NT2/D1 (cell line): ENCODE data around the gene SULT1A2.
"Not testable (repeated sequence)": the region's sequence is repeated elsewhere in the genome, so short reads cannot be mapped to it uniquely, and the experiment has no call there.

Experiments used
- DNase-seq: peaks from one replicate; pipeline ENCODE4 v3.0.0-alpha.2; 2011; ENCODE audit warnings: low read depth, low spot score
- H3K27me3 ChIP-seq: 2 replicates; pipeline ENCODE4 v1.6.0; 2011; ENCODE audit warnings: mild to moderate bottlenecking; ENCODE audit not compliant: insufficient read length, insufficient read depth
- H3K36me3 ChIP-seq: 2 replicates; pipeline ENCODE4 v1.6.1; 2011; ENCODE audit warnings: mild to moderate bottlenecking, low read length, mixed read lengths; ENCODE audit not compliant: insufficient read depth, insufficient read length
- H3K4me1 ChIP-seq: 2 replicates; pipeline ENCODE4 v1.5.1; 2011; ENCODE audit not compliant: insufficient read depth, insufficient read length
- H3K4me3 ChIP-seq: 2 replicates; pipeline ENCODE4 v1.5.1; 2011; ENCODE audit warnings: low read depth; ENCODE audit not compliant: insufficient read length
- H3K9ac ChIP-seq: 2 replicates; pipeline ENCODE4 v1.6.0; 2011; ENCODE audit warnings: low read depth; ENCODE audit not compliant: insufficient read length
- H3K9me3 ChIP-seq: 2 replicates; pipeline ENCODE4 v1.5.1; 2011; ENCODE audit warnings: mild to moderate bottlenecking, low read length; ENCODE audit not compliant: insufficient read depth
- SUZ12 ChIP-seq: IDR thresholded peaks from 2 replicates; pipeline ENCODE4 v1.6.1; 2011; ENCODE audit not compliant: insufficient read length, insufficient read depth; ENCODE audit errors: extremely low read depth
- YY1 ChIP-seq: IDR thresholded peaks from 2 replicates; pipeline ENCODE4 v1.6.1; 2011; ENCODE audit not compliant: insufficient read length, insufficient read depth
- ZNF274 ChIP-seq: IDR thresholded peaks from 2 replicates; pipeline ENCODE4 v1.6.1; 2011; ENCODE audit warnings: mild to moderate bottlenecking, low read depth, low read length

SULT1A2 gene

DNA sequence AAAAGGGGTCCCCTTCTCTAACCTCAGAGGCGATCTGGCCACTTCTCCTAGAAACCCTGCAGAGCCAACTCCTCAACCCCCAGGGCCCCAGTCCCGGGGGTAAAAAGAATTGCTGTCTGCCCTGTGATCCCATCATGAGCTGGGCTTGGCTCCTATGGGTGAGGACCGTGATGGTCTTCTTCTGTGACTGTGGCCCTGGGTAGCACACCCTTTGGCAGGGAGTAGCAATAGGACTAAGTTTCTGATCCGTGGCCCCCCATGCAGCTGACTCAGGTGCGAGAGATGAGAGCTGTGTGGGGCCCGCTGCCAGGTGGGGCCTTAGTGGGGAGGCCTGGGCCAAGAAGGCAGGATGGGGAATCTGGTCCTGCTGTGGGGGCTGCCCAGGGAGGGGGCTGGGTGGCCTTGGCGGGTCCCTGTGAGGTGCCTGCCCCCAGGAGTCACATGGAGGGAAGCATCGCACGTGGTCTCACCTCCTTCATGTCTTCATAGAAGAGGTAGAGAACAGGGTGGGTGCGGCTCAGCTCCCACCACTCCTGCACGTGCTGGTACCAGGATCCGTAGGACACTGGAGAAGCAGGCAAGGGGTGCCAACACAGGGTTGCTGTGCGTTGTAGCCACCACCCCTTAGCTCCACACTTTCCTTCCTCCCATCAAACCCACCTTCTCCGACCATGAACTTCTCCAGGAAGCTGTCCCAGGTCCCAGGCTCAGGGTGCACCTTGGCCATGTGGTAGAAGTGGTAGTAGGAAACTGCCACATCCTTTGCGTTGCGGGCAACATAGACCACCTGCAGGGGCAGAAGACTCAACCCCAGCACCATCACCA, 9.7 kb upstream of the SULT1A2 start:
- no peak for TF ChIP-seq ZNF274
- TF ChIP-seq YY1 = no peak
- no peak for TF ChIP-seq SUZ12
- DNase-seq = no peak
- H3K4me3 ChIP-seq = no peak overlapping the region
- H3K9me3 ChIP-seq = no peaks in the 10 kb centered on the region
- H3K9ac ChIP-seq = no peak overlapping the region
- H3K36me3 ChIP-seq = no peaks in the 10 kb centered on the region
- H3K4me1 ChIP-seq = peaks cover 23% of the 10 kb centered on the region
- H3K27me3 ChIP-seq = no peaks in the 10 kb centered on the region

GRCh38 chr16:28604186-28604565, 7.3 kb upstream of the SULT1A2 start:
- Histone ChIP-seq H3K36me3 (no peaks in the 10 kb centered on the region), H3K9me3 (no peaks in the 10 kb centered on the region), H3K27me3 (no peaks in the 10 kb centered on the region), H3K4me3 (no peak overlapping the region), H3K4me1 (peaks cover 5% of the 10 kb centered on the region), H3K9ac (no peak overlapping the region)
- DNase-seq = no peak
- no peak for TF ChIP-seq YY1
- no peak for TF ChIP-seq ZNF274
- TF ChIP-seq SUZ12 = no peak

DNA sequence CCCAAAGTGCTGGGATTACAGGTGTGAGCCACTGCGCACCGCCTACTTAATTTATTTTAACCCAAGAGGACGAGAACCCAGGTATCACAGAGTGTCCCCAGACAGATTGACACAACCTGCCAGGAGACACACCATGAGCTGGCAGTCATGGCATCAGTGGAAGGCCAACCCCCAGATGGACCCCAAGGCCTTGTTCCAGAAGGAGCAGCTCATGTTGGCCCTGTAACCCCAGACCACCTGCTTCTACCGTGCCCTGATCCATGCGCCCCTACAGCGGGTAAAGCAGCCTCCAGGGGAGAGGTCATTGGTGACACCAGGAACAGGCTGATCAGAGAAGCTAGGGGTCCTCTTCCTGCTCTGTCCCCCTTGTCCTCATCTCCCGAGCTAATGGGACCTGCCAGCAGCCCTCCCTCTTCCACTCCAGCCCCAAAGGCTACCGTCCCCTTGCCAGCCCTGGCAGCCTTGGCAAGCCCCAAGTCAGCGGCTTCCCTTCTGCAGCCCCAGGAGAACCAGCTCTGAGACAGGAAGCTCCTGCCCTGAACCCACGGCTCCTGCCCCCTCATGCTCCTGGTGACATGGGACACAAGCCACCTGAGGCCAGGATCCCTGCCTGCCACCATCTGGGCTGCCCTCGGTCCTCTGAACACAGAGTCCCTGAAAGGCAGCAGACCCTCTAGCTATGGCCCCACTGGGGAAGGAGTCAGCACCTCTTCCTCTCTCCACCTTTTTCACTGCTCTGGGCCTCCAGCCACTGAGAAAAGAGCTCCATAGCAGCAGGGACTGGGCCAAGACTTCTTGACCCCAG, 6.7 kb upstream of the SULT1A2 start:
- H3K4me1 ChIP-seq = peaks cover 2% of the 10 kb centered on the region
- no peak overlapping the region for H3K9ac ChIP-seq
- H3K4me3 ChIP-seq = no peak overlapping the region
- no peak for TF ChIP-seq SUZ12
- no peak for TF ChIP-seq ZNF274
- TF ChIP-seq YY1 = no peak
- no peak for DNase-seq
- H3K36me3 ChIP-seq = no peaks in the 10 kb centered on the region
- H3K9me3 ChIP-seq = no peaks in the 10 kb centered on the region
- no peaks in the 10 kb centered on the region for H3K27me3 ChIP-seq

- TF ChIP-seq YY1 (no peak), ZNF274 (no peak), SUZ12 (no peak)
- H3K9me3 ChIP-seq = no peaks in the 10 kb centered on the region
These were observed 5.7 kb upstream of the SULT1A2 start for GRCh38 chr16:28602529-28602928.

GRCh38 chr16:28602062-28602461, 5.2 kb upstream of the SULT1A2 start:
- not testable (repeated sequence) for H3K36me3 ChIP-seq, H3K27me3 ChIP-seq, H3K9me3 ChIP-seq, H3K4me3 ChIP-seq, H3K9ac ChIP-seq, H3K4me1 ChIP-seq, DNase-seq

More at GRCh38 chr16:28602529-28602928, 5.7 kb upstream of the SULT1A2 start:
- H3K4me1 ChIP-seq = peaks cover 4% of the 10 kb centered on the region
- H3K4me3 ChIP-seq = no peak overlapping the region
- no peaks in the 10 kb centered on the region for H3K36me3 ChIP-seq
- no peaks in the 10 kb centered on the region for H3K27me3 ChIP-seq
- no peak for DNase-seq
- H3K9ac ChIP-seq = no peak overlapping the region

GRCh38 chr16:28601589-28601988, 4.7 kb upstream of the SULT1A2 start:
- H3K9me3 ChIP-seq, DNase-seq, H3K4me3 ChIP-seq, H3K9ac ChIP-seq, H3K36me3 ChIP-seq, H3K27me3 ChIP-seq, H3K4me1 ChIP-seq: not testable (repeated sequence)

DNA sequence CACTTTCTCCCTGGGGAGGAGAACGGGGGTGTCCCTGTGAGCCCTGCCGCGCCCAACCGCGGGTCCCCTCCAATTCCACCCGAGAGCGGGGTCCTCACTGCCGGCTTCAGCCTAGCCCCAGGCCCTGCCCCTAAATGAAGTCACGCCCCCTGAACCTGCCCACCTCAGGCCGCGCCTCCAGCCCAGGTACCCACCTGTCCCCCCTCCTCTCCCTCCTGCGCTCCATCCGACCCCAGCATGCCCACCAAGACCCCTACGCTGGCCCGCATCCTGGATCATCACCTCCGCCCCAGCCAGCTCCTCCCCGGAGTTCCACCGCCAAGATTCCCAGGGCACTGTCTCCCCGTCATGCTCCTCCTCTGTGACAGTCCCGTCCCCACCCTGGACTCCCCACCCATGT, 4.1 kb upstream of the SULT1A2 start:
- H3K9ac ChIP-seq, H3K9me3 ChIP-seq, H3K4me3 ChIP-seq, DNase-seq, H3K36me3 ChIP-seq, H3K4me1 ChIP-seq, H3K27me3 ChIP-seq: not testable (repeated sequence)

- not testable (repeated sequence) for H3K4me1 ChIP-seq, DNase-seq, H3K9me3 ChIP-seq, H3K9ac ChIP-seq, H3K4me3 ChIP-seq, H3K27me3 ChIP-seq, H3K36me3 ChIP-seq
These were observed 2.8 kb upstream of the SULT1A2 start for GRCh38 chr16:28599377-28600285.
